Skeletal muscle cell (primary cell): ENCODE results near the gene LTBP1.
A peak's percentile ranks its signal among the peaks of the same experiment; 100 is the strongest.
"Not testable (repeated sequence)": the region's sequence is repeated elsewhere in the genome, so short reads cannot be mapped to it uniquely, and the experiment has no call there.

Experiments used
- DNase-seq: peaks from one replicate; pipeline ENCODE4 v3.0.0-alpha.2; 2010; ENCODE audit warnings: low read depth
- H3K4me3 ChIP-seq: 2 replicates; pipeline ENCODE4 v1.5.1; 2011; ENCODE audit warnings: low read depth, mild to moderate bottlenecking, control low read depth, low read length, moderate library complexity

LTBP1 gene

GRCh38 chr2:32952761-32953476 is 6.2 kb downstream of the LTBP1 start:
- no peak overlapping the region for H3K4me3 ChIP-seq
- no peak for DNase-seq

DNA sequence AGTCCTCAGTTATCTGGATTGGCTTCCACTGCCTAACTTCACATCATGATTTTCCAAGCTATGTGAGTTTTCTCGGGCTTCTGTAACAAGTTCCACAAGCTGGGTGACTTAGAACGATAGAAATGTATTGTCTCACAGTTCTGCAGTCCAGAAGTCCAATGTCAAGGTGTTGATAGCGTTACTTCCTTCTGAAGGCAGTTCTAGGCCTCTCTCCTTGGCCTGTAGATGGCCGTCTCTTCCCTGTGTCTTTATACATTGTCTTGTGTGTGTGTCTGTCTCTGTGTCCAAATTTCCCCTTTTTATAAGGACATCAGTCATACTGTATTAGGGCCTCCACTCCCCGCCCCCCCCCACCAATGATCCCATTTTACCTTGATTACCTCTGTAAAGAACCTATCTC is 7.5 kb downstream of the LTBP1 start:
- H3K4me3 ChIP-seq, result no peak overlapping the region
- DNase-seq, result no peak

- no peak overlapping the region for H3K4me3 ChIP-seq
- DNase-seq, result no peak
These were observed 12.1 kb downstream of the LTBP1 start for GRCh38 chr2:32958821-32959220.

DNA sequence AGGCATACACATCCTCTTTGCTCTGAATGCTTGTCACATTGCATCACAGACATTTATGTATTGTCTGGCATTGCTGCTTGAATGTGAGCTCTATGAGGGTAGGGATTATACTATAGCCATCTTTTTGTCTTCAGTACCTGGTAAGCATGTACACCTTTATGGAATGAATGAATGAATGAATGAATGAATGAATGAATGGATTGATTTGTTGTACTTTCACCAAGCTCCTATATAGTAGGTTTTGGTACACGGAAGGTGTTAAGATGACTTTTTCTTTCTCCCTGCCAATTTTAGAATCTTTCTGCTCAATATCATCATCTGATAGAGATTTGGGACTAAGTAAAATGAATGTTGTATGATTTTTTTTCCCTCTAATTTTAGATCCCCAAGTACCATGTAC is 13.5 kb downstream of the LTBP1 start:
- DNase-seq, result no peak
- no peak overlapping the region for H3K4me3 ChIP-seq

DNA sequence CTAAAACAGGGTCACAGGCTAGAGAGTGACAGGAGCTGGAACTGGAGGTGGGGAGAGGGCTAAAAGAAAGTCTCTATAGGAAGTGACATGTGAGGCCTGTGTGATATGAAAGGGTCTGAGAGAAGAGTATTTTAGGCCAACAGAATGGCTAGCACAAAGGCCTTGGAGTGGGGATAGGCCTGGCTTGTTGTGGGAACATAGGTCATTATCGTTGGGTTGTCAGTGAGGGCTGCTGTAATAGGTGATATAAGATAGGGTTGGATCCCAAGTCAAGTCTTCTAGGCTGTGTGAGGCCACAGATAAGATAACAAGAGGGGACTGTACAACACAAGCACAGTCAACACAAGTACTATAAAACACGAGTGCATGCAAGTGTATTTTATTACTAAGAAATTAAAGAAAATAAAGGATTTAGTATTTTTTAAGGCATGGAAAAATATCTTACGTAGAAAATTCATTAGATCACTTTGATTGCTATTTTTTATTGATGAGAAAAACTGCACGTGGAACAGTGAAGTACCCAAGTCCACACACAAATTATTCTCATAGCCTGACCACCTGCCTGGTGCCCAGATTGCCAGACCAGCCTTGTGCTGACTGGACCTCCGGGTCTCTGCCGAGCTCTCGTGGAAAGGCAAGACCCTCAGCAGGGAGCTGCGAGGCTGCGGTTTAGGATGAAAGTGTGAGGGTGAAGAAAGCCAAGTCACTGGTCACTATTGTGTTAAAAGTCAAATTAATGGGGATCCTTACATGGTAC is 14.1 kb downstream of the LTBP1 start:
- no peak overlapping the region for H3K4me3 ChIP-seq
- no peak for DNase-seq

GRCh38 chr2:32962690-32963089 is 15.9 kb downstream of the LTBP1 start:
- no peak overlapping the region for H3K4me3 ChIP-seq
- no peak for DNase-seq

- H3K4me3 ChIP-seq, result no peak overlapping the region
- peak; percentile 68 for DNase-seq
These were observed 17.2 kb downstream of the LTBP1 start for GRCh38 chr2:32963941-32964340.

DNA sequence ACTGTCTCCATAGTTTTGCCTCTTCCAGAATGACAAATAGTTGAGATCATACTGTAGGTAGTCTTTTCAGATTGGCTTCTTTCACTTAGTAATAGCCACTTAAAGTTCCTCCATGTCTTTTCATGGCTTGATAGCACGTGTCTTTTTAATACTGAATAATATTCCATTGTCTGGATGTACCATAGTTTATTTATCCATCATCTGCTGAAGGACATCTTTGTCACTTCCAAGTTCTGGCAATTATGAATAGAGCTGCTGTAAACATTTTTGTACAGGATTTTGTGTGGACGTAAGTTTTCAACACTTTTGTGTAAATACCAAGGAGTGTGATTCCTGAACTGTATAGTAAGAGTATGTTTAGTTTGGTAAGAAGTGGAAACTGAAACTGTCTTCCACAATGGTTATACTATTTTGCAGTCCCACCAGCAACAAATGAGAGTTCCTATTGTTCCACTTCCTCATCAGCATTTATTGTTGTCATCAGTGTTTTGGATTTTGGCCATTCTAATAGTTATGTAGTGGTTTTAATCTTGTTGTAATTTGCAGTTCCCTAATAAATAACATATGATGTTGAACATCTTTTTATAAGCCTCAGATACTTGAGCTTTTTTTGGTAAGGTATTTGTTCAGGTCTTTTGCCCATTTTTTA is 18.9 kb downstream of the LTBP1 start:
- H3K4me3 ChIP-seq, result no peak overlapping the region
- no peak for DNase-seq

DNA sequence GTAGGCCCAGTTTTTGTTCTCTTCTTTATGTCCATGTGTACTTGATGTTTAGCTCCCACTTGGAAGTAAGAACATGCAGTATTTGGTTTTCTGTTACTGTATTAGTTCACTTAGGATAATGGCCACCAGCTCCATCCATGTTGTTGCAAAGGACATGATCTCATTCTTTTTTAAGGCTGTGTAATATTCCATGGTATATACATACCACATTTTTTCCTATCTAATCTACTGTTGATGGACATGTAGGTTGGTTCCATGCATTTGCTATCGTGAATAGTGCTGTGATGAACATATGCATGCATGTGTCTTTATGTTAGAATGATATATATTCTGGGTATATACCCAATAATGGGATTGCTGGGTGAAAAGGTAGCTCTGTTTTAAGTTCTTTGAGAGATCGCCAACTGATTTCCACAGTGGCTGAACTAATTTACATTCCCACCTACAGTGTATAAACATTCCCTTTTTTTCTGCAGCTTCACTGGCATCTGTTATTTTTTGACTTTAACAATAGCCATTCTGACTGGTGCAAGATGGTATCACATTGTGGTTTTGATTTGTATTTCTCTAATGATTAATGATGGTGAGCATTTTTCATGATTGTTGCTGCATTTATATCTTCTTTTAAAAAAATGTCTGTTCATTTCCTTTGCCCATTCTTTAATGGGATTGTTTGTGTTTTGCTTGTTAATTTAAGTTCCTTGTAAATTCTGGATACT is 22.9 kb downstream of the LTBP1 start:
- DNase-seq, result no peak
- H3K4me3 ChIP-seq, result no peak overlapping the region

DNA sequence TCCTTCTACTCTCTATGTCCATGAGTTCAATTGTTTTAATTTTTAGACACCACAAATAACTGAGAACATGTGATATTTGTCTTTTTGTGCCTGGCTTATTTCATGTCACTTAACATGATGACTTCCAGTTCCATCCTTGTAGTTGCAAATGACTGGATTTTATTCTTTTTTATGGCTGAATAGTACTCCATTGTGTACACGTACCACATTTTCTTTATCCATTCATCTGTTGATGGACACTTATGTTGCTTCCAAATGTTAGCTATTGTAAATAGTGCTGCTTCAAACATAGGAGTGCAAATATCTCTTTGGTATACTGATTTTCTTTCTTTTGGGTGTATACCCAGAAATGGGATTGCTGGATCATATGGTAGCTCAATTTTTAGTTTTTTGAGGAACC is 27.0 kb downstream of the LTBP1 start:
- DNase-seq, H3K4me3 ChIP-seq: not testable (repeated sequence)

GRCh38 chr2:32976409-32977063 is 29.8 kb downstream of the LTBP1 start:
- DNase-seq, result no peak
- no peak overlapping the region for H3K4me3 ChIP-seq

DNA sequence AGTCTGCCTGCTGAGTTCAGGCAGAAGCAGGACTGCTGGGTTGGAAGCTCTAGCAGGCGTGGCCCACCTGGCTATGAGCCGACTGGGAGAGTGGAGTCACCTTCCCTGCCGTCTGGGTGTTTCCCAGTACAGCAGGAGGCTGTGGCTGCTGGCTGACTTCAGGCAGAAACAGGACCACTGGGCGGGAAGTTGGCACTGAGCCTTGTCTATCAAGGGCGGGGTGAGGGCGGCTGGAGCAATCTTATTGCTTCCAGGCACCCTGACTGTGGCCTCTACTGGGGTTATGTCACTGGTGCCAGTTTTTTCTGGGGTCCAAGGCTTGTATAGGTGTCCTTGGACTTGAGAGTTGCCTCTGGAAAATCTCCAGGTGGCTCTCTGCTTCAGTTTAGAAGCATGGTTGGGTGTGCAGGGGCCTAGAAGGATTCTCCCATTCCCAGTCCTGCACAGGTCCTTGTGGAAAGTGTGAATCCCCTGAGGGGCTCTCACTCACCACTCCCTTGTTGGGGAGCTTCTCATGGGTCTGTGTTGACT is 30.5 kb downstream of the LTBP1 start:
- H3K4me3 ChIP-seq, result no peak overlapping the region
- no peak for DNase-seq

DNA sequence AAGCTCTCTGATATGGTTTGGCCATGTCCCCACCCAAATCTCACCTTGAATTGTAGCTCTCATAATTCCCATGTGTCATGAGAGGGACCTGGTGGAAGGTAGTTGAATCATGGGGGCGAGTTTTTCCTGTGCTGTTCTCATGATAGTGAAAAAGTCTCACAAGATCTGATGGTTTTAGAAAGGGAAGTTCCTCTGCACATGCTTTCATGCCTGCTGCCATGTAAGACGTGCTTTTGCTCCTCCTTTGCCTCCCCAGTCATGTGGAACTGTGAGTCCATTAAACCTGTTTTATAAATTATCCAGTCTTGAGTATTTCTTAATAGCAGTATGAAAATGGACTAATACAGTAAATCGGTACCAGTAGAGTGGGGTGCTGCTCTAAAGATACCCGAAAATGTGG is 34.9 kb downstream of the LTBP1 start:
- DNase-seq, result no peak
- no peak overlapping the region for H3K4me3 ChIP-seq

GRCh38 chr2:32983193-32983924 is 36.6 kb downstream of the LTBP1 start:
- not testable (repeated sequence) for H3K4me3 ChIP-seq, DNase-seq

- no peak overlapping the region for H3K4me3 ChIP-seq
- no peak for DNase-seq
These were observed 39.7 kb downstream of the LTBP1 start for GRCh38 chr2:32986480-32986879.

GRCh38 chr2:32988525-32988924 is 41.8 kb downstream of the LTBP1 start:
- no peak for DNase-seq
- no peak overlapping the region for H3K4me3 ChIP-seq

DNA sequence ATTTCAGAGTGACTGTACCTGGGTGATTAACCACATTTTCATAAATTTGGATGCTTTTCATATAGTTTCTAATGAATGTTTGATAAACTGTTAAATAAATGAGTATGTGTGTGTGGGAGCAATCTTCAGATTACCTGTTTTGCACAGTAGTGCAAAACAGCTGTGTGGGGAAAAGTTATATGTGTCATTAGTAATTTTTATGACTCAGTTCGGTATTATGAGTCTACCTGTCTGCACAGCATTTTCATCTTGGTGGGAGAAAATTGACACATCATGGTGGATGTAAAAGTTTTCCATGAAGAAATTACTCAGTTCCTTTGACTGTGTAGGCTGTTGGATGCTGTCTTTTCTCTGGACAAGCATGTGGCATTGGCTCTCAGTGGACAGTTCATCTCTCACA is 43.8 kb downstream of the LTBP1 start:
- H3K4me3 ChIP-seq, result no peak overlapping the region

DNA sequence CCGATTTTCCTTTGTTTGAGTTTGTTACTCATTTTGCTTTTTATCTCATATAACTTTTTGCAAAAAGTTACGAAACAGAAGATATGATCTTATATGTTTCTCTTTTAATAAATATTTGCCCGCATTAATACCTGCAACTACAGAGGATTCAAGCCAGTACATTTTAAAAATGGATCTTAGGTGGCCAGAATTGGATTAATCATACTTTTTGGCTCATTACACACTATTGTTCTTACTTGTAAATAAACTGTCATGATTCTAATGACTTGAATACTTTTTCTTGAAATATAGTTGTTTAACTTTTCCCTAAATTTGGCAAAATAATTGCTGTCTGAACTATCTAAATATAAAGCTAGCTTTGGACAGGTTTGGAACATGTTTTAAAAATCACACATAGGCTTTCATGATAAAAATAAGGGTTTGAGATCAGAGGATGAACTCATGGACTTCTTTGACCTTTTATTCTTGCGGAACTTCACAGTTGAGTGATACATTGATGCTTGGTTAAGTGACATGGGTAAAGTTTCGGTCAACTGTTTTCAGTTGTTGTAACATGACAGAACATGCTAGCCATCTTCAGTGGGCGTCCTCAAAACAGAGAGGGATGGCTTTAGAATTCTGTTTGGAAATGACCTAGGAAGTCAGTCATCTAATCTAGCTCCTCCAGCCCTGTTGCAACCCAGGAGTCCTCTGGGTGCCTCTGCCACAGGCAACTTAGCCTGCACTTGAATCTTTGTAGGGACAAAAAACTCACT is 44.5 kb downstream of the LTBP1 start:
- H3K4me3 ChIP-seq, result no peak overlapping the region
- no peak for DNase-seq

More for the DNA sequence above, 43.8 kb downstream of the LTBP1 start:
- DNase-seq, result no peak
